HL-60 (cell line): ENCODE data around the gene TMEM198.

Experiments used
- DNase-seq, 2 experiments: peaks; one replicate each; pipeline ENCODE4 v3.0.0-alpha.2; 2010 to 2020; ENCODE audit warnings: low read depth in 1 of 2, low spot score in 1 of 2
- H3K27ac ChIP-seq: fragments of 250-450 bp; sonication (Bioruptor Pico); replicated peaks from 2 replicates; pipeline ENCODE4 v1.5.1; 2020; ENCODE audit warnings: mild to moderate bottlenecking, moderate library complexity
- H3K27me3 ChIP-seq: fragments of 250-450 bp; sonication (Bioruptor Pico); 2 replicates; pipeline ENCODE4 v1.5.1; 2021; ENCODE audit warnings: mild to moderate bottlenecking, moderate library complexity; ENCODE audit not compliant: insufficient read depth, poor library complexity, severe bottlenecking
- H3K4me3 ChIP-seq: replicated peaks from 2 replicates; pipeline ENCODE4 v1.5.1; 2011; ENCODE audit warnings: mild to moderate bottlenecking, control low read depth, low read length; ENCODE audit not compliant: insufficient read depth
- GABPA ChIP-seq: IDR thresholded peaks from 2 replicates; pipeline ENCODE4 v1.6.1; 2012; ENCODE audit warnings: low read depth
- POLR2AphosphoS5 ChIP-seq: IDR thresholded peaks from 2 replicates; pipeline ENCODE4 v1.6.1; 2012; ENCODE audit warnings: low read depth
- SPI1 ChIP-seq: IDR thresholded peaks from 2 replicates; pipeline ENCODE4 v1.6.1; 2012; ENCODE audit warnings: low read depth, mild to moderate bottlenecking, borderline replicate concordance
- TF ChIP-seq, protein P1 (sequence below): IDR thresholded peaks from one replicate; pipeline ENCODE4 v1.5.1; 2011; ENCODE audit warnings: low read length, control low read depth, inconsistent platforms; ENCODE audit not compliant: insufficient read depth
- TF ChIP-seq, protein P2 (sequence below): IDR thresholded peaks from 2 replicates; pipeline ENCODE4 v1.6.1; 2012; ENCODE audit warnings: low read depth; ENCODE audit not compliant: insufficient replicate concordance

The TMEM198 gene

DNA sequence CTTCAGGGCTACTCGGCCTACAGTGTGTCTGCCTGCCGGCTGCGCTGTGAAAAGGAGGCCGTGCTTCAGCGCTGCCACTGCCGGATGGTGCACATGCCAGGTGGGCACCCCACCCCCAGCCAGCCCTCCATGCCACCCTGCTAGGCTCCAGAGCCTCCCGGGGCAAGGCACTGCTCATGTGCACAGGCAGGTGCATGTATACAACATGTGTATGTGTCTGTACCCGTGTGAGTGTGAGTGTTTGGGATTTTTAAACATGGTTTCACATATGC is 11.5 kb upstream of the TMEM198 start:
- Histone ChIP-seq H3K4me3 (no peak overlapping the region), H3K27me3 (peaks cover 44% of the 10 kb centered on the region), H3K27ac (no peak overlapping the region)
- DNase-seq, result no peak
- TF ChIP-seq, protein P1, sequence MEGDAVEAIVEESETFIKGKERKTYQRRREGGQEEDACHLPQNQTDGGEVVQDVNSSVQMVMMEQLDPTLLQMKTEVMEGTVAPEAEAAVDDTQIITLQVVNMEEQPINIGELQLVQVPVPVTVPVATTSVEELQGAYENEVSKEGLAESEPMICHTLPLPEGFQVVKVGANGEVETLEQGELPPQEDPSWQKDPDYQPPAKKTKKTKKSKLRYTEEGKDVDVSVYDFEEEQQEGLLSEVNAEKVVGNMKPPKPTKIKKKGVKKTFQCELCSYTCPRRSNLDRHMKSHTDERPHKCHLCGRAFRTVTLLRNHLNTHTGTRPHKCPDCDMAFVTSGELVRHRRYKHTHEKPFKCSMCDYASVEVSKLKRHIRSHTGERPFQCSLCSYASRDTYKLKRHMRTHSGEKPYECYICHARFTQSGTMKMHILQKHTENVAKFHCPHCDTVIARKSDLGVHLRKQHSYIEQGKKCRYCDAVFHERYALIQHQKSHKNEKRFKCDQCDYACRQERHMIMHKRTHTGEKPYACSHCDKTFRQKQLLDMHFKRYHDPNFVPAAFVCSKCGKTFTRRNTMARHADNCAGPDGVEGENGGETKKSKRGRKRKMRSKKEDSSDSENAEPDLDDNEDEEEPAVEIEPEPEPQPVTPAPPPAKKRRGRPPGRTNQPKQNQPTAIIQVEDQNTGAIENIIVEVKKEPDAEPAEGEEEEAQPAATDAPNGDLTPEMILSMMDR, result no peak
- no peak for TF ChIP-seq SPI1
- no peak for TF ChIP-seq GABPA

DNA sequence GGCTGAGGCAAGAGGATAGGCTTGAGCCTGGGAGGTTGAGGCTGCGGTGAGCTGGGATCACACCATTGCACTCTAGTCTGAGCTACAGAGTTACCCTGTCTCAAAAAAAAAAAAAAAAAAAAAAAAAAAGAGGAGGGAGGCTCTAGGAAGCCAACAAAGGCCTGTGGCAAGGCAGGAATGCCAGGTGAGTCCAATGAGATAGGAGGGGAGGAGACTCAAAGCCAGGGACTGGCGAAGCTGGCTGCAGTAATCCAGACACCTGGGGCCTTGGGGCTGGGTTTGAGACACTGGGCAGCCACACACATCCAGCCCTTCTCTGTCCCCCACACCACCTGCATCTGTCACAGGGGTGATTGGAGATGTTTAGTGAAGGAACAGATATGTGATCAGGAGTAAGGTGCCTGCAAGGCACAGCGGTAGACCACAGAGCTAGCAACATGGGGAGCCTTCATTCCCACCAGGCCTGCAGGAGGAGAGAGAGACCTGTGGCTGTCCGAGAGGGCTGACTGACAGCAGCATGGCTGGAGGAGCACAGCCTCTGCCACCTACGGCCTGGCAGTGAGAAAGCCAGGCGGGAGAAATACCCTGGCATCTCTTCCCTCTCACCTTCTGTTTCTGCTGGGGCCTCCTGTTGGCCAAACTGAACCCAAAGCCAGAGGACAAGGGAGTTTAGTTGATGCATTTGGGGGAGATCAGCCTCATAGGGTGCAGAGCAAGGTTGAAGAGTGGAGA is 9.7 kb upstream of the TMEM198 start:
- no peak for DNase-seq
- Histone ChIP-seq H3K27ac (no peak overlapping the region), H3K4me3 (no peak overlapping the region), H3K27me3 (peaks cover 28% of the 10 kb centered on the region)
- TF ChIP-seq SPI1 (no peak), POLR2AphosphoS5 (no peak), GABPA (no peak)
- TF ChIP-seq, protein P2, sequence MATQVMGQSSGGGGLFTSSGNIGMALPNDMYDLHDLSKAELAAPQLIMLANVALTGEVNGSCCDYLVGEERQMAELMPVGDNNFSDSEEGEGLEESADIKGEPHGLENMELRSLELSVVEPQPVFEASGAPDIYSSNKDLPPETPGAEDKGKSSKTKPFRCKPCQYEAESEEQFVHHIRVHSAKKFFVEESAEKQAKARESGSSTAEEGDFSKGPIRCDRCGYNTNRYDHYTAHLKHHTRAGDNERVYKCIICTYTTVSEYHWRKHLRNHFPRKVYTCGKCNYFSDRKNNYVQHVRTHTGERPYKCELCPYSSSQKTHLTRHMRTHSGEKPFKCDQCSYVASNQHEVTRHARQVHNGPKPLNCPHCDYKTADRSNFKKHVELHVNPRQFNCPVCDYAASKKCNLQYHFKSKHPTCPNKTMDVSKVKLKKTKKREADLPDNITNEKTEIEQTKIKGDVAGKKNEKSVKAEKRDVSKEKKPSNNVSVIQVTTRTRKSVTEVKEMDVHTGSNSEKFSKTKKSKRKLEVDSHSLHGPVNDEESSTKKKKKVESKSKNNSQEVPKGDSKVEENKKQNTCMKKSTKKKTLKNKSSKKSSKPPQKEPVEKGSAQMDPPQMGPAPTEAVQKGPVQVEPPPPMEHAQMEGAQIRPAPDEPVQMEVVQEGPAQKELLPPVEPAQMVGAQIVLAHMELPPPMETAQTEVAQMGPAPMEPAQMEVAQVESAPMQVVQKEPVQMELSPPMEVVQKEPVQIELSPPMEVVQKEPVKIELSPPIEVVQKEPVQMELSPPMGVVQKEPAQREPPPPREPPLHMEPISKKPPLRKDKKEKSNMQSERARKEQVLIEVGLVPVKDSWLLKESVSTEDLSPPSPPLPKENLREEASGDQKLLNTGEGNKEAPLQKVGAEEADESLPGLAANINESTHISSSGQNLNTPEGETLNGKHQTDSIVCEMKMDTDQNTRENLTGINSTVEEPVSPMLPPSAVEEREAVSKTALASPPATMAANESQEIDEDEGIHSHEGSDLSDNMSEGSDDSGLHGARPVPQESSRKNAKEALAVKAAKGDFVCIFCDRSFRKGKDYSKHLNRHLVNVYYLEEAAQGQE, result no peak
- TF ChIP-seq, protein P1, result no peak

DNA sequence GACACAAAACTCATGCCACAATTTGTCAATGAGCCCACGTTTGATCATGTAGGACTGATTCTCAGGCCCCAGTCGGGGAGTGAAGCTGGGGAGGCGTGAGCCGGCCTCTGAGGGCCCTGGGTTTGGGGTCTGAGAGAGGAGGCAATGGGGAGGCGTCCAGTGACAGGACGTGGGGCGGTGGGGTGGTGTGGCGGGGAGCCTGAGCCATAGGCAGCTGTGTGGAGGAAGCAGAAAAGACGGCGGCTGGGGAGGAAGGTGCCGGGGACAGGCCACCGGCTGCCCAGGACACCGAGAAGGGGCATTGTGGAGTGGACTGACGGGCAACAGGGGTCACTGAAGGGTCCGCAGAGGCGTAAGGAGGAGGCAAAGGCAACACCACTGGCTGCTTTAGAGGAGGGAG is 7.4 kb upstream of the TMEM198 start:
- TF ChIP-seq, protein P1, result no peak
- TF ChIP-seq SPI1 (no peak), GABPA (no peak), POLR2AphosphoS5 (no peak)
- TF ChIP-seq, protein P2, result no peak
- no peak overlapping the region for H3K4me3 ChIP-seq
- DNase-seq, result no peak
- no peak overlapping the region for H3K27ac ChIP-seq
- peaks cover 15% of the 10 kb centered on the region for H3K27me3 ChIP-seq

DNA sequence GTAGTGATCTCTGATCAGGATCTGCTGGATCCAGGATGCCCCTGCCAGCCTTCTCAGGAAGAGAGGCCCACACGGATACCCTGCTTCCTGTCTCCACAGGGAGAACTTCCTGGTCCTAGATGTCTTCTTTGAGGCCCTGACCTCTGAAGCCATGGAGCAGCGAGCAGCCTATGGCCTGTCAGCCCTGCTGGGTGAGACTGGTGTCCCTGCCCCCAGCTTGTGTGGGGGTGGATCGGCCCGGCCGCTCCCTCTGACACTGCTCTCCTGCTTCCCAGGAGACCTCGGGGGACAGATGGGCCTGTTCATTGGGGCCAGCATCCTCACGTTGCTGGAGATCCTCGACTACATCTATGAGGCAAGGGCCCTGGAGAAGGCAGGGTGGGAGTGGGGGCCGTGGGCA is 6.9 kb upstream of the TMEM198 start:
- TF ChIP-seq, protein P2, result no peak
- TF ChIP-seq GABPA, result no peak
- TF ChIP-seq, protein P1, result no peak
- TF ChIP-seq POLR2AphosphoS5, result no peak
- TF ChIP-seq SPI1, result no peak
- DNase-seq, result no peak
- no peak overlapping the region for H3K4me3 ChIP-seq
- H3K27me3 ChIP-seq, result peaks cover 17% of the 10 kb centered on the region
- no peak overlapping the region for H3K27ac ChIP-seq
